Right lung (tissue), 10 donors: ENCODE results near the gene HRNR. TPM values are rescaled to one million over a fixed set of nuclear protein-coding genes. Genes with fewer than 3 reads are reported as not detected.
A peak's percentile ranks its signal among the peaks of the same experiment; 100 is the strongest.
"Not testable (repeated sequence)": the region's sequence is repeated elsewhere in the genome, so short reads cannot be mapped to it uniquely, and the experiment has no call there.

Experiments
- DNase-seq, 2 donors: peaks; one replicate each; pipeline ENCODE4 v3.0.0-alpha.2; 2013
- long read RNA-seq, 8 donors: transcript quantifications; one replicate each; lab custom pipeline, GENCODE V29; 2026
- polyA plus RNA-seq, 5 donors: library from polyadenylated mRNA; unstranded; fragments of 120-200 nt; gene quantifications; one replicate each; pipeline versions ENCODE4 v1.2.1 to v1.2.3, GENCODE V29; 2013; ENCODE audit warnings: inconsistent platforms in 1 of 5, low replicate concordance in 1 of 5; ENCODE audit not compliant: insufficient read length in 5 of 5, insufficient read depth in 1 of 5

HRNR gene
- under 1 TPM; 0.04 to 0.39 (median 0.08) TPM for polyA plus RNA-seq
- long read RNA-seq, donor 1: 0 reads
- long read RNA-seq, donor 2: 0 reads
- long read RNA-seq, donor 3: 0 reads
- long read RNA-seq, donor 4: 0 reads
- long read RNA-seq, donor 5: 0 reads
- long read RNA-seq, donor 6: 0 reads
- long read RNA-seq, donor 7: 0 reads
- long read RNA-seq, donor 8: 0 reads

DNA sequence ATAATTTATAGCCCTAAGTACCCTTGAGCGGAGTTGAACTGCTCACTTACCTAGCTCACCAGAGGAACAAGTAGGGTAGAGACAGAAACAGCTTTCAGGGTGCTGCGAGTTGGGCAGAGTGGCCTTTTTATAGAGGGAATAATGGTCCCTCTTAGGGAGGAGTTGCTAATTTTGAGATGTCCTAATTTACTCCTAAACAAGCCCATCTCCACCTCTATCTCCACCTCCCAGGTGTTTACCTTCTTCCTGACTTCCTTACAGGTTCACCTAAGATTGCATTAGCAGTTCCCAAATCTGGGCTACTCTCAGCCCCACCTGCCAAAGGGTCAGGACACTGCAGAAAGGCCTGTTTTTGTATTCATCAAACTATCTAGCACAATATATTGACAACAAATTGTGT is at the start of gene HRNR:
Gene HRNR (minus strand): TSS at position 101 of the 400 bp plus-strand sequence. CDS start 940 bp downstream, outside the sequence.
- DNase-seq: no peak

DNA sequence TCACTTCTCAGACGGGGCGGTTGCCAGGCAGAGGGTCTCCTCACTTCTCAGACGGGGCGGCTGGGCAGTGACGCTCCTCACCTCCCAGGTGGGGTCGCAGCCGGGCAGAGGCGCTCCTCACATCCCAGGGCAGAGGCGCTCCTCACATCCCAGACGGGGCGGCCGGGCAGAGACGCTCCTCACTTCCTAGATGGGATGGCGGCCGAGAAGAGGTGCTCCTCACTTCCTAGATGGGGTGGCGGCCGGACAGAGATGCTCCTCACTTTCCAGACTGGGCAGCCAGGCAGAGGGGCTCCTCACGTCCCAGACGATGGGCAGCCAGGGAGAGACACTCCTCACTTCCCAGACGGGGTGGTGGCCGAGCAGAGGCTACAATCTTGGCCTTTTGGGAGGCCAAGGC is 32.4 kb upstream of the HRNR start:
- not testable (repeated sequence) for DNase-seq

DNA sequence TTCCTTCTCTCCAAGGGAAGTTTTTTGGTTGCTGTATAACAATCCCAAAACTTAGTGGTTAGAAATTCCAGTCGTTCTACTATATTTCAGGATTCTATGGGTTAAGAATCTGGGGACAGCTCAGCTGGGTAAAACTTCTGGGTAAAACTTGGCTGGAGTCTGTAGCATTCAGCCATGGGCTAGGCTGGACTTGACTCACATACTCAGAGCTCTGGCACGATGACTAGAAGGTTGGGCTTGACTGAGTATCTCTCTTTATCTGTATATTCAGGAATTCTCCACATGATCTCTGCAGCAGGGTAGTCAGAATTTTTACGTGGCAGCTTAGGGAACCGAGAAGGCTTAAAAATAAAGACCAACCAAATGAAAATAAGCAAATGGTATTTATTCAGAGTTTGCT is 28.2 kb upstream of the HRNR start:
- no peak for DNase-seq

DNA sequence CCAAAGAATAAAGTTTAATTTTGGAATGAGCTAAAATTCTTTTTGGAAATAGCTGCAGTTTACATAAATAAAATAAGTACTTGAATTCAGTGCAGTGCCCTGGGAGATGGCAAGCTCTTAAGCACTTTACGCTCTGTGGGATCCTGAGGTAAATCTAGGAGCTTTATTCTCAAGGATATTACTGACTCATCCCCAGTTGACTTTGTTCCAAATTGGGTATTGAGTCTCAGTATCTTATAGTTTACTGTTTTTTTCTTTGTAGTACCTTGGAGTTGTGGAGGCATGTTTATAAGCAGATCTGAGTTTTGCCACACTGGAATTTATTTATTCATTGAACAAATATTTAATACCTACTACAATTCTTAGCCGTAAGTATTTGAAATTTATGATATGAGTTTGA is 27.4 kb upstream of the HRNR start:
- DNase-seq: no peak

DNA sequence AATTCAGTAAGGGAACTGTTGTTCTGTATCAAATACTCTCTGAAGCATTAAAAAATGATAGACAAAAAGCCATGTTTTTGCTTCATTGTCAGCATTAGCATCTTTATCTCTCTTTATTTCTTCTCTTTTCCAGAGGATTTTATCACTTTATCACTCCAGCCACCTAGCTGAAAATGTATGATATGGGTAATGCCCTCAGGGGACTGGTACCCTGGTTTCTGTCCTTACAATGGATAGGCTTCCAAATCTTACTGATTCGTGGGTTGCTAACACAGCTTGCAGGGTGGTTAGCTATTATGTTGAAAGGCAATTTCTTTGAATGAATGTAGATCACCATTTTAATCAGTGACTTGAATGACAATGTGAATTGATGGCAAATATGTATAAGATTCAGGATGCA is 23.3 kb upstream of the HRNR start:
- no peak for DNase-seq

DNA sequence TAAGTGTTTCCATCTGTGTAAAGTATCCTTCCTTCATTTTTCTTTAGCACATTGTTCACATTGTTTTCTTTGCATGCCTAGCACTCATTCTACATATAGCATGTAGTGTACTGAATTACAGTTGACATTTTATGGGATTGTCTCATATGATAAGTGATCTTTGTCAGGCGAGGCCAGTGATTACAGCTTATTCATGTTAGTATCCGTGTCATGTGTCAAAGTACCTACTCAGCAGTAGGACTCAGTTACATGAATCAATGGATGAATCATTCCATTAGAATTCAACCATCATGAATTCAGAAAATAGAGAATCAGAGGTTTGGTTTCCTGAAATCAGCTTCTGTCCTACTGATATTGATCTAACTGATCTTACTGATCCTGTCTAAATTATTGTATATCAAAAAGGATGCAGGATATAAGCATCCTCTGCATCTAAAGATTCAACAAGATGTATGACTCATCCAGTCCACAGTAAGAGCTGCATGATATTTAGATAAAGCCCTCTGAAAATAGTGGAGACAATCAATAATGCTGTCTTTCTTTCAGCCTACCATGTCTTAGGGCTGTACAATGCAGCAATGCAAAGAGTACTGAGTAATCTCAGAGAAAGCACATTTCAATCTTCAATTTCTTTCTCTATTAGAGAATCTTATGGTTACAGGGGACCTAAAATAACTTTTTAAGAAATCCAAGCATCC is 20.7 kb upstream of the HRNR start:
- DNase-seq: no peak

DNA sequence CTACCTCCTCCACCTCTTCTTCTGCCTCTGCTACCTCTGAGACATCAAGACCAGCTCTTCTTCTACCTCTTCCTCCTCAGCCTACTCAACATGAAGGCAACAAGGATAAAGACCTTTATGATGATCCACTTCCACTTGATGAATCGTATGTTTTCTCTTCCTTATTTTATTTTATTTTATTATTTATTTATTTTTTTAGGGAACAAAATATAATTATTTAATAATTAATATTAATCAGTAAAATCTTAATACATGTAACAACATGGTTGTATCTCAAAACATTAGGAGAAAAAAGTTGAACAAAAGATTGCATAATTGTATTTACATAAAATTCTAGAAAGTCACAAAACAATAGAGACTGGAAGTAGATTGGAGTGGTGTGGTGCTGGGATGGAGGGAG is 13.1 kb upstream of the HRNR start:
- no peak for DNase-seq

DNA sequence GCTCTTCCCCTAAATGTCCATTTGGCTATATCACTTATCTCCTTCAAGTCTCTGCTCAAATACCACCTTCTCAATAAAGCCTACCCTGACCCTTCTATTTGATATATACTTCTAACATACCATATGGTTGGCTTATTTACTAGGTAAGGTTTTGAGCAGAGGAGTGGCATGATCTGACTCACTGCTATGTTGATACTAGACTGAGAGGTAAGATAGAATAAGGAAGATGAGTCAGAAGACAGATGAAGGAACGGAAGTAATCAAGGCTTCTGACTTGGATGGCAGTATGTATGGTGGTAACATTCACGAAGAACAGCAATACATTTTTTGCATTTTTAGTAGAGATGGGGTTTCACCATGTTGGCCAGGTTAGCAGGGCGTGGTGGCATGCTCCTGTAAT is 4.8 kb upstream of the HRNR start:
- DNase-seq: no peak

DNA sequence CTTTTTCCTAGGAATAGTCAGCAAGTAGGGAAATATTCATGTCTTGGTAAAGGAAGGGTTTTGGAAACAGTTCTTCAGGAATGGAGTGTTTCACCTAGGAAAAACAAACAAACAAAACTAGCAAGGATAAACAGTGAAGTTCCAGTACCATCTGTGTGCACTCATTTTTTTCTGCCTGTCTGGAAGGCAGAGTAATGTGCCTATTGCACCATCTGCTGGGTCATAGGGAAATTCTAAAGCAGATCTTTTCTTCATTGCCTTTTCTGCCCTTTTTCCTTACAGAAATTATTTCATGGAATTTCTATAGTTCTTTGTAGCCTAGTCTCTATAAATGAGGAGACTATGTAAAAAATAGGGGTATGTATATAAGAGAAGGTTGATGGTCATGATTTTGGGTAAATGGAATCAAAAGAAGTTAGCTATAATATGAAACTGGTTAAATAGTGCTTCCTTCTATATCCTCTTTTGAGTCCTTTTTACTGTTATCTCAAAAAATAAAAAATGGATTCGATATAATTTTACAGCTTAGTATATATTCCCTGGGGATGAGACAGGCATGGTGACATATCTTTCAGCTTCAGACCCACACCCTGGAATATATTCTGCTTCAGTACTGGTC is 3.4 kb upstream of the HRNR start:
- DNase-seq: peak in 1 of 2 donors; percentile 1

DNA sequence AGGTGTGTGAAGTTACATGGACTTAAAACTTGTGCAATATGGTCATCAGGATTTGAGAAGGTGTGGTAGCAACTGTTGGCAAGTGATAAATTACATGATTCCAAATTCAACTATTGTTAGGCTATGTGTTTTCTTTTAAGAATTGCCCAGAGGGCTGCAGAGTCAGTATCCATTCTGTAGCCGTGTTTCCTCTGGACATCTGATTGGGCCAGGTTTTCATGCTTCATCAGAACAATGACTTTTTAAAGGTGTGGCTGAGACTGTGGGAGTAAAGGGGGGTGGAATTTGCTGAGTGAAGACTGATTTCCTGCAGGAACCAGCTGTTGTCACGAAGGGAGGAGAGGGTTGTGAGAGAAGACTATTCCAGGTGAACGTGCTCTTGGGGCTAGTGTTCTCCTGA is 1.7 kb upstream of the HRNR start:
- no peak for DNase-seq

DNA sequence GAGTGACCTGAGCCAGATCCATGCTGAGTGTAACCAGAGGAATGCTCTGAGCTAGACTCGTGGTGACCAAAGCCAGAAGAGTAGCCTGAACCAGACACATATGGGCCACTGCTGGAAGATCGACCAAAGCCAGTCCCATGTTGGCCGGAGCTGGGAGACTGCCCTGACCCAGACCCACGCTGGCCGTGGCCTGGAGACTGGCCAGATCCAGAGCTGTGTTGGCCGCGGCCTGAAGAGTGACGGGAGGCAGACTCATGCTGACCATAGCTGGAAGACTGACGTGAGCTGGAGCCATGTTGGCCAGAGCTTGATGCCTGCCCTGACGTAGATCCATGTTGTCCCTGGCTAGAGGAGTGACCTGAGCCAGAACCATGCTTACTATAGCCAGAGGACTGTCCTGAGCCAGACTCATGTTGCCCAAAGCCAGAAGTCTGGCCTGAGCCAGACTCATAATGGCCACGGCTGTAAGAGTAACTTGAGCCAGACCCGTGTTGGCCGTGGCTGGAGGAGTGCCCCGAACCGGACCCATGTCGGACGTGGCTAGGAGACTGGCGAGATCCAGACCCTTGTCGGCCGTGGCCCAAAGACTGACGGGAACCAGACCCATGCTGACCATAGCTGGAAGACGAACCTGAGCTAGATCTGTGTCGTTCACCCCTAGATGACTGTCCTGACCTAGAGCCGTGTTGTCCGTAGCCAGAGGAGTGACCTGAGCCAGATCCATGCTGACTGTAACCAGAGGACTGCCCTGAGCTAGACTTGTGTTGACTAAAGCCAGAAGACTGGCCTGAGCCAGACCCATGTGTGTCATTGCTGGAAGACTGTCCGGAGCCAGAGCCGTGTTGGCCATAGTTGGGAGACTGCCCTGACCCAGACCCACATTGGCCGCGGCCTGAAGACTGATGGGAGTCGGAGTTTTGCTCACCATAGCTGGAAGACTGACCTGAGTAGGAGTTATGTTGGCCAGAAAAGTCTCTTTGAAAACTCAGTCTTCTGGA is 3.5 kb downstream of the HRNR start:
- no peak for DNase-seq

DNA sequence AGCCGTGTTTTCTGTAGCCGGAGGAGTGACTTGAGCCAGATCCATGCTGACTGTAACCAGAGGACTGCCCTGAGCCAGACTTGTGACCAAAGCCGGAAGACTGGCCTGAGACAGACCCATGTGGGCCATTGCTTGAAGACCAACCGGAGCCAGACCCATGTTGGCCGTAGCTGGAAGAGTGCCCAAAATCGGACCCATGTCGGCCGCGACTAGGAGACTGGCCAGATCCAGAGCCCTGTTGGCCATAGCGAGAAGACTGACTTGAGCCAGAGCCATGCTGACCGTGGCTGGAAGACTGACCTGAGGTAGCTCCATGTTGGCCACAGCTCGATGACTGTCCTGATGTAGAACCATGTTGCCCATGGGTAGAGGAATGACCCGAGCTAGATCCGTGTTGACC is 4.6 kb downstream of the HRNR start:
- DNase-seq: not testable (repeated sequence)

DNA sequence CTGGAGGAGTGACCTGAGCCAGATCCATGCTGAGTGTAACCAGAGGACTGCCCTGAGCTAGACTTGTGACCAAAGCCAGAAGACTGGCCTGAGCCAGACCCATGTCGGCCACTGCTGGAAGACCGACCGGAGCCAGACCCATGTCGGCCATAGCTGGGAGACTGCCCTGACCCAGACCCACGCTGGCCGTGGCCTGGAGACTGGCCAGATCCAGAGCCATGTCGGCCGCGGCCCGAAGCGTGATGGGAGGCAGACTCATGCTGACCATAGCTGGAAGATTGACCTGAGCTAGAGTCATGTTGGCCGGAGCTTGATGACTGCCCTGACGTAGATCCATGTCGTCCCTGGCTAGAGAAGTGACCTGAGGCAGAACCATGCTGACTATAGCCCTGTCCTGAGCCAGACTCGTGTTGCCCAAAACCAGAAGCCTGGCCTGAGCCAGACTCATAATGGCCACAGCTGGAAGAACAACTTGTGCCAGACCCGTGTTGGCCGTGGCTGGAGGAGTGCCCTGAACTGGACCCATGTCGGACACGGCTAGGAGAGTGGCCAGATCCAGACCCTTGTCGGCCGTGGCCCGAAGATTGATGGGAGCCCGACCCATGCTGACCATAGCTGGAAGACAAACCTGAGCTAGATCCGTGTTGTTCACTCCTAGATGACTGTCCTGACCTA is 5.1 kb downstream of the HRNR start:
- DNase-seq: no peak

DNA sequence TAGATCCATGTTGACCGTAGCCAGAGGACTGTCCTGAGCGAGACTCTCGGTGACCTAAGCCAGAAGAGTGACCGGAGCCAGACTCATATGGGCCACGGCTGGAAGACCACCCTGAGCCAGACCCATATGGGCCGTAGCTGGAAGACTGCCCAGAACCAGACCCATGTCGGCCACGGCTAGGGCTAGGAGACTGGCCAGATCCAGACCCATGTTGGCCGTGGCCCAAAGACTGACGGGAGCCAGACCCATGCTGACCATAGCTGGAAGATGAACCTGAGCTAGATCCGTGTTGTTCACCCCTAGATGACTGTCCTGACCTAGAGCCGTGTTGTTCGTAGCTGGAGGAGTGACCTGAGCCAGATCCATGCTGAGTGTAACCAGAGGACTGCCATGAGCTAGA is 8.4 kb downstream of the HRNR start:
- DNase-seq: not testable (repeated sequence)

DNA sequence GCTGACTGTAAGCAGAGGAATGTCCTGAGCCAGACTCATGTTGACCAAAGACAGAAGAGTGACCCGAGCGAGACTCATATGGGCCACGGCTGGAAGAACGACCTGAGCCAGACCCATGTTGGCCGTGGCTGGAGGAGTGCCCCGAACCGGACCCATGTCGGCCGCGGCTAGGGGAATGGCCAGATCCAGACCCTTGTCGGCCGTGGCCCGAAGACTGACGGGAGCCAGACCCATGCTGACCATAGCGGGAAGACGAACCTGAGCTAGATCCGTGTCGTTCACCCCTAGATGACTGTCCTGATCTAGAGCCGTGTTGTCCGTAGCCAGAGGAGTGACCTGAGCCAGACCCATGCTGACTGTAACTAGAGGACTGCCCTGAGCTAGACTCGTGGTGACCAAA is 9.1 kb downstream of the HRNR start:
- DNase-seq: not testable (repeated sequence)

DNA sequence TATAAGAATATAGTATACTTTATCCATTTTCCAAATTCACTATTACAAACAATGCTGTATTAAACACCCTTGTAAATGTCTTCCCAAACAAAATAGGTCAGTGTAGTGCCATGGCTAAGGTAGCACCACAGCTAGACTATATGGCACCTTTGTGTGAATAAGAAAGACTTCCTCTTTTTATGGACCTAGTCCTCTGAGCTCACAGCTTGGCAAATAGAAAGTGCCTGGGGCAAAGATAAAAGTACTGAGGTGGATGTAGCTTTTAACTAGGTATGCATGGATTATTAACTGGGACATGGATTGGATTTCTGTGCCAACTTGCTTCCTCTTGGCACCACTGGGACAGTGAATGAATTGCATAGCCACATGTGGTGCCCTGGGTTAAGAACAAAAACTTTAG is 25.0 kb downstream of the HRNR start:
- no peak for DNase-seq

DNA sequence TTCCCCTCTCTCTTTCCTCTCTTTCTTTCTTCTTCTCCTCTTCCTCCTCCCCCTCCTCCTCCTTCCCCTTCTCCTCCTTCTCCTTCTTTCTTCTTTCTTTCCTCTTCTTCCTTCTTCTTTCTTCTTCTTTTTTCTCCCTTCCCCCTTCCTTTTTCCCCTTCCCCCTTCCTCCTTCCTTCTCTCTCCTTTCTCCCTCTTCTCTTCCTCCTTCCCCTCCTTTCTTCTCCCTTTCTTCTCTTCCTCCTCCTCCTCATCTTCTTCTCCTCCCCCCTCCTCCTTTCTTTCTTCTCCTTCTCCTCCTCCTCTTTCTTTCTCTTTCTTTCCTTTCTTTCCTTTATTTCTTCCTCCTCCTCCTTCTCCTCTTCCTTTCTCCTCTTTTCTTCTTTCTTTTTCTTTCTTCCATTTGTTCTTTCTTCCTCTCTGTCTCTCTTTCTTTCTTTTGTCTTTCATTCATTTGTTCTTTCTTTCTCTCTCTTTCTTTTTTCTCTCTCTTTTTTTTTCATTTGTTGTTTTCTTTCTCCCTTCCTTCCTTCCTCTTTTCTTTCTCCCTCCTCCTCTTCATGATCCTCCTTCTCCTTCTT is 26.5 kb downstream of the HRNR start:
- no peak for DNase-seq

DNA sequence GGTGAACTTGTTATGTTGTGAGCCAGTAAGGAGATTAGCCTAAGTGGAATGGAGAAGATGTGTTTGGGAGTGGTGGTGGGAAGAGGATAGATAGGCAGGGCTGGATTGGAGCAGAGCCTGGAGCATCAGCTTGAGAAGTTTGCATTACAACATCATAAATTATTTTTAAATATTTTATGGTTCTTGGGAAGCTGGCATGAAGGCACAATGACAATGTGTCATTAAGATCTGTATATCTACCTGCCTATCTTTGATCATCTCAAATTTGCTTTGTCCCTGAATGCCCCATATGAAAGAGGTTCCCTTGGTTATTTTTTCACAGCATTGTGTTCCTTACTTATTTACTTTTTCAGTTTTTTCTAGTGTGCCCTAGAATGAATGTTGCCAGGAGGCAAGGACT is 32.3 kb downstream of the HRNR start:
- no peak for DNase-seq

DNA sequence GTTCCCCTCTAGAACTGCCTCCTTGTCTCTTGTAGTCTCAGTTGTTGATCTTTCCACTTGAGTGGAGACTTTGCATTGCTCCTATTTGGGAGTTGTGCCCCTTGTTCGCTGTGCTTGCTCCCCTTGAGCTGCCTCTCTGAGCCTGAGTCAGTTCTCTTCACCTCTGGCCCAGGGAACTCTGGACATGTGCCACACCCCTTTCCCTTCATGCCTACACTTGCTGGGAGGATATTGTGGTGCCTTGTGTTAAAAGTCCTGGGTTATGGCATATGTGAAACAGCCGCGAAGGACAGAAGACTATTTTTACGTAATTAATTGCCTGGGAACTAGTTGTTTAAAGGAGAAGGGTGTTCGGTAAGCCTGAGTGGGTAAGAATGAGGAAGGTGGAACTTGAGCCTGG is 32.7 kb downstream of the HRNR start:
- no peak for DNase-seq

DNA sequence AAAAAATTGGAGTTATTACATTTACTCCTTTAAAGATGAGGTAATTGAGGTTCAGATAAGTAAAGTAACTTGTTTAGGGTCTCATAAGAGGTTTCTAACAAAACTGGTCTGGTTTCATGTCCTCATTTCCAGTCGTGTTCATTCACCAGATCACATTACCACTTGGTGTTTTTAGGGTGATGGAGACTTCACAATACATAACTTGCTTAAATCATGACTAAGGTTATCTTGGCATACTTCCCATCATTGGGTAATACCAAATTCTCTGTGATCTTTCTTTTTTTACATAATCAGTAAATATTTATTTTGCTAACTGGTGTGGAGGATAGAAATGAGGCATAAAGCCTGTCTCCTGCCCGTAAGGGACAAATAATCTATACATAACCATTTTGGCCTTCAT is 33.4 kb downstream of the HRNR start:
- peak in 1 of 2 donors; percentile 4 for DNase-seq
